ENCODE results near the gene KRT9. TPM values are rescaled to one million over a fixed set of nuclear protein-coding genes. Genes with fewer than 3 reads are reported as not detected.

KRT9 gene
- total RNA-seq, 1 donor from 2014 or later, result not detected

GRCh38 chr17:41600318-41600717 lies 28.5 kb upstream of the KRT9 start:
- Histone ChIP-seq H3K4me1 (no peaks in the 10 kb centered on the region), H3K27ac (no peak overlapping the region), H3K9me3 (no peaks in the 10 kb centered on the region), H3K4me3 (no peak overlapping the region), H3K27me3 (no peaks in the 10 kb centered on the region), H3K36me3 (no peaks in the 10 kb centered on the region)
- TF ChIP-seq CTCF (IDR thresholded peaks at IDR 0.05), result no peak
- no peak for DNase-seq (ENCODE audit: low spot score in 2 of 2)
- intact Hi-C loops (cut with DNase I), result no loop called here

GRCh38 chr17:41599680-41600079 lies 27.8 kb upstream of the KRT9 start:
- H3K27me3 ChIP-seq, result no peaks in the 10 kb centered on the region
- no peaks in the 10 kb centered on the region for H3K36me3 ChIP-seq
- no peaks in the 10 kb centered on the region for H3K4me1 ChIP-seq
- H3K27ac ChIP-seq, result no peak overlapping the region
- no peak overlapping the region for H3K4me3 ChIP-seq
- H3K9me3 ChIP-seq, result no peaks in the 10 kb centered on the region
- intact Hi-C loops (cut with DNase I), result no loop called here
- no peak for DNase-seq (ENCODE audit: low spot score in 2 of 2)
- TF ChIP-seq CTCF (IDR thresholded peaks at IDR 0.05), result no peak

DNA sequence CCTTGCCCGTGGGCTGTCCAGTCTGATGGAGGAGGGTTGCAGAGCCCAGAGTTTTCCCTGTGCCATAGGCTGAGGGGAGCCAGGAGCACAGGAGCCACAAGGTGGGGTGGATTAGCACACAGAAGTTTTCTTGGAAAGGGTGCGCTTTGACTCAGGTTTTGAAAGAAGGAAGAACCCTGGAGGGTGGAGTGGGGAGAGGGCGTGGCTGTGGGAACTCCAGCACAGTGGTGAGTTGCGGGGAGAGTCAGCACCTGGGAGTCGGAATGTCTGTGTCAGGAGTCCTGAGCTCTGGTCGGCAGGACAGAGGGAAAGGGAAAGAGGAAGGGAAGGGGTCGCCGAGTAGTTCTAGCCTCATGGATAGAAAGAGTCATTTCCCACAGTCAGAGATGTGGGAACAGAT lies 23.7 kb upstream of the KRT9 start:
- no peak for TF ChIP-seq CTCF (IDR thresholded peaks at IDR 0.05)
- DNase-seq (ENCODE audit: low spot score in 2 of 2), result no peak
- H3K4me3 ChIP-seq, result no peak overlapping the region
- no peaks in the 10 kb centered on the region for H3K4me1 ChIP-seq
- no peaks in the 10 kb centered on the region for H3K9me3 ChIP-seq
- no peak overlapping the region for H3K27ac ChIP-seq
- H3K27me3 ChIP-seq, result no peaks in the 10 kb centered on the region
- intact Hi-C loops (cut with DNase I), result no loop called here
- no peaks in the 10 kb centered on the region for H3K36me3 ChIP-seq

DNA sequence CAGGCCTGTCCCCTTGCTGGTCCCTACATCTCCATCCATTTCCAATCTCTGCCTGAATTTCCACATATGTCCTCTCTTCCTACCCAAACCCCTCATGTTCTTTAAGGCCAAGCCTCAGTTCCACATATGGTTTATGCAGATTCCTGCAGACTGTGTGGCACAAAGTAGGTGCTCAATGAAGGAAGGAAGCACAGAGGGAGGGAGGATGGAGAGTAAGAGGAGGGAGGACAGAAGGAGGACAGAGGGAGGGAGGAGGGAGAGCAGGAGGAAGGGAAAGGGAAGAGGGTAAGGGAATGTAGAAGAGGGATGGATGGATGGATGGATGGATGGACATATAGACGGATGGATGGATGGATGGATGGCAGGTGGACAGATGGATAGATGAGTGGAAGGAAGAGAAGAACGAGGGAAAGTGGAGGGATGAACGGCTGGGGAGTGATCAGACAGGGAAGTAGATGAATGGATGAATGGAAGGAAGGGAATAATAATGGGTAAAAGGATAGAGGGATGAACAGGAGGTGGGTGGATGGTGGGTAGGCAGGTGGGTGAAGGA lies 22.6 kb upstream of the KRT9 start:
- DNase-seq (ENCODE audit: low spot score in 2 of 2), result no peak
- Histone ChIP-seq H3K27ac (no peak overlapping the region), H3K4me3 (no peak overlapping the region), H3K9me3 (no peaks in the 10 kb centered on the region), H3K36me3 (no peaks in the 10 kb centered on the region), H3K27me3 (no peaks in the 10 kb centered on the region), H3K4me1 (no peaks in the 10 kb centered on the region)
- no peak for TF ChIP-seq CTCF (IDR thresholded peaks at IDR 0.05)
- intact Hi-C loops (cut with DNase I), result no loop called here

- no peak for DNase-seq (ENCODE audit: low spot score in 2 of 2)
Measured at GRCh38 chr17:41593306-41593981, 21.6 kb upstream of the KRT9 start.

More at GRCh38 chr17:41593306-41593981, 21.6 kb upstream of the KRT9 start:
- Histone ChIP-seq H3K9me3 (no peaks in the 10 kb centered on the region), H3K4me3 (no peak overlapping the region), H3K27ac (no peak overlapping the region), H3K36me3 (no peaks in the 10 kb centered on the region), H3K27me3 (no peaks in the 10 kb centered on the region), H3K4me1 (peaks cover 0 to 5% of the 10 kb centered on the region in 2 donors)
- intact Hi-C loops (cut with DNase I), result no loop called here
- no peak for TF ChIP-seq CTCF (IDR thresholded peaks at IDR 0.05)

Data from ascending aorta (tissue), 2 donors.